ENCODE results near the gene UGT1A1.

UGT1A1 gene

DNA sequence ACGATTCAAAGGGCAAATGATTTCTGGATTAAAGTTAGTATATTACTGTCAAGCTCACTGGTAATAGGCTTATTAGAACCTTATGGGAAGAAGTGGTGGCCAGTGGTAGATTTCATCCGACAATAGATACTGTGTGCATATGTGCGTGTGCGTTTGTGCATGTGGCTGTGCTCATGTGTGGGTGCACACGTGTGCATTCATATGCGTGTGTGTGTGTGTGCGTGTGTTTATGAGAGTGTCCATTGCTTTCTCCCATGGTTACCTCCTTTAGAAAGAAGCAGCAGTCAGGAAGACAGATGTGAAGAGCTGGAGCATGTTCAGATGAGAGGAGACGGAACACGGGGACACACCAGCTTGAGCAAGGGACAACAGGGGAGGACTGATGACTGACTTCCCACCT lies 9.2 kb downstream of the UGT1A1 start:
- TF ChIP-seq POLR2A (IDR thresholded peaks at IDR 0.05; ENCODE audit: low read depth, low read length) = no peak
- DNase-seq (ENCODE audit: insufficient read length, low spot score) (no peak), FAIRE-seq (no peak)

DNA sequence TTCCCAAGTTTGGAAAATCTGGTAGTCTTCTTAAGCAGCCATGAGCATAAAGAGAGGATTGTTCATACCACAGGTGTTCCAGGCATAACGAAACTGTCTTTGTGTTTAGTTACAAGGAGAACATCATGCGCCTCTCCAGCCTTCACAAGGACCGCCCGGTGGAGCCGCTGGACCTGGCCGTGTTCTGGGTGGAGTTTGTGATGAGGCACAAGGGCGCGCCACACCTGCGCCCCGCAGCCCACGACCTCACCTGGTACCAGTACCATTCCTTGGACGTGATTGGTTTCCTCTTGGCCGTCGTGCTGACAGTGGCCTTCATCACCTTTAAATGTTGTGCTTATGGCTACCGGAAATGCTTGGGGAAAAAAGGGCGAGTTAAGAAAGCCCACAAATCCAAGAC lies 12.1 kb downstream of the UGT1A1 start:
- FAIRE-seq = no peak
- no peak for DNase-seq (ENCODE audit: insufficient read length, low spot score)
- TF ChIP-seq POLR2A (IDR thresholded peaks at IDR 0.05; ENCODE audit: low read depth, low read length) = no peak

DNA sequence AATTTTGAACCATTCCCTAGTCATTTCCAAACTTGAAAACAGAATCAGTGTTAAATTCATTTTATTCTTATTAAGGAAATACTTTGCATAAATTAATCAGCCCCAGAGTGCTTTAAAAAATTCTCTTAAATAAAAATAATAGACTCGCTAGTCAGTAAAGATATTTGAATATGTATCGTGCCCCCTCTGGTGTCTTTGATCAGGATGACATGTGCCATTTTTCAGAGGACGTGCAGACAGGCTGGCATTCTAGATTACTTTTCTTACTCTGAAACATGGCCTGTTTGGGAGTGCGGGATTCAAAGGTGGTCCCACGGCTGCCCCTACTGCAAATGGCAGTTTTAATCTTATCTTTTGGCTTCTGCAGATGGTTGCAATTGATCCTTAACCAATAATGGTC lies 12.5 kb downstream of the UGT1A1 start:
- DNase-seq (ENCODE audit: insufficient read length, low spot score) (no peak), FAIRE-seq (no peak)
- TF ChIP-seq POLR2A (IDR thresholded peaks at IDR 0.05; ENCODE audit: low read depth, low read length) = no peak

DNA sequence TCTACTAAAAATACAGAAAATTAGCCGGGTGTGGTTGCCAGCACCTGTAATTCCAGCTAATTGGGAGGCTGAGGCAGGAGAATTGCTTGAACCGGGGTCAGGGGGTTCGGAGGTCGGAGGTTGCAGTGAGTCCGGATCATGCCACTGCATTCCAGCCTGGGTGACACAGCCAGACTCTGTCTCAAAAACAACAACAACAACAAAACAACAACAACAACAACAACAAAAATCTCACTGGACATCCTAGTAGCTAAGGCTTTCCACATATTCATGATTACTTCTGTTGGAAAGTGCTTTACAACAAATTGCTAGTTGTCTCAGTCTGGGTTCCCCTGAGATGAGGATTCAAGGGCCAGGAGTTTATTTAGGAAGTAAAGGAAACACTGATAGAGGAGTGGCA lies 13.8 kb downstream of the UGT1A1 start:
- no peak for FAIRE-seq
- DNase-seq (ENCODE audit: insufficient read length, low spot score) = no peak
- no peak for TF ChIP-seq POLR2A (IDR thresholded peaks at IDR 0.05; ENCODE audit: low read depth, low read length)

DNA sequence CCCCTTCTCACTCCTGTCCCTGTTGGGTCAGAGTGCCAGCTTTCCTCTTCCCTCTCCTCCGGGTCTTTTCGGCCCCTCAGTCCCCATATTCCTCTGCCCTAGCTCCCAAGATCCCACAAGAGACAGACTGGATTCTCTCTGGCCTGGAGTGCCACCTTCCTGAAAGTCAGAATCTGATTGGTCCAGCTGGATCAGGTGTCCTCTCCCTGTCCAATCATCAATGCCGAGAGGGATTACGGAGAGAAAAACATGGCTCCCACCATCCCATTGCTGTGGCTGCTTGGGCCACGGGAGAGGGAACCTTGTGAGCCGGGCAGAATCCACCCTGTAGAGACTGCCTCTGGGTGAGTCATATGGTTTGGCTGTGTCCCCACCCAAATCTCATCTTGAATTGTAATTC lies 15.3 kb downstream of the UGT1A1 start:
- TF ChIP-seq POLR2A (IDR thresholded peaks at IDR 0.05; ENCODE audit: low read depth, low read length) = no peak

DNA sequence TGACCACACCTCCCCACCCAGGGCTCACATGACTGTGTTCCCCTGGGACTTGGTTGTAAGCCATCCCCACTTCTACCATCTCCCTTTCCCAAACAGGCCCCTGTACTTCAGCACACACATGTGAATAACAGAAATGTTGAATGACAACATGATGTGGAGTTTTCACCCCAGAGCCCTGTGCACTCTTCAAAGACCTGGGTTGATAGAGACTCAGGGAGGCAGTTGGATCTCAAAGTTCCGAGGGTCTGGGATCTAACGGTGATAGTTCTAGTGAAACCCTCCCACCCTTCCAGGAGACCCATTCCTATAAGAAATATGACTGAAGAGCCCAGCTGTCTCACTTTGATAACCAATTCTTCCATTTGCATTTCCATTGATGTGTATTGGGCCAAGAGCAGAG lies 18.0 kb downstream of the UGT1A1 start, which contains the start of gene MROH2A:
TSS of gene MROH2A (plus strand) at position 301 of the 400 bp plus-strand sequence. CDS start 1,029 bp downstream, outside the sequence.
- FAIRE-seq = no peak
- DNase-seq (ENCODE audit: insufficient read length, low spot score) = no peak
- TF ChIP-seq POLR2A (IDR thresholded peaks at IDR 0.05; ENCODE audit: low read depth, low read length) = no peak

More for the DNA sequence above, 15.3 kb downstream of the UGT1A1 start:
- FAIRE-seq = no peak
- DNase-seq (ENCODE audit: insufficient read length, low spot score) = no peak

DNA sequence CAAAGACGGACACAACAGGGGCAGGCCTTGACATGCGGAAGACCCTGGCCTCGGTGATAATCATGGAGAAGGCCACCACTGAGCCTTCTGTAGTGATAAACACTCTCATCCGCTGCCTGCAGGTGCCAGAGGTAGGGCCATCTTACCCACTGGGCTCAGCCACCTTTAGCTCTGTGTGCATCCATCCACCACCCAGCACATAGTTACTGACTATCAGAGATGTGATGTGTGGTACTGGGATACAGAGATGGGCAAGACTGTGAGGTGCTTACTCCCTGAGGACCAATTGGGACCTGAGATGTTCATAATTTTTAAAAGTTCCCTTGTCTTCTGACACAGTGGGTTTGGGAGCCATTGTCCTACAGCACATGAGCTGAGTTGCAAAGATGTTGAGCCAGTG lies 19.7 kb downstream of the UGT1A1 start:
- no peak for FAIRE-seq
- no peak for DNase-seq (ENCODE audit: insufficient read length, low spot score)
- TF ChIP-seq POLR2A (IDR thresholded peaks at IDR 0.05; ENCODE audit: low read depth, low read length) = no peak

DNA sequence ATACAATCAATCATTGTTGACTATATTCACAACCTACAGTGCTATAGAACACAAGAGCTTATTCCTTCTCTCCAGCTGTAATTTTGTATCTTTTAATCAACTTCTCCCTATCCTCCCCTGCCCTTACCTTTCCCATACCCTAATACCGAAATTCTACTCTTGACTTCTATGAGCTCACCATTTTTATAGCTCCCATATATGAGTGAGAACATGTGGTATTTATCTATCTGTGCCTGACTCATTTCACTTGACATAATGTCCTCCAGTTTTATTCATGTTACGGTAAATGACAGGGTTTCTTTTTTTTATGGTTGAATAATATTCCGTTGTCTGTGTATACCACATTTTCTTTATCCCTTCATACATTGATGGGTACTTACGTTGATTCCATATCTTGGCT lies 20.7 kb downstream of the UGT1A1 start:
- DNase-seq (ENCODE audit: insufficient read length, low spot score) = no peak
- no peak for FAIRE-seq
- no peak for TF ChIP-seq POLR2A (IDR thresholded peaks at IDR 0.05; ENCODE audit: low read depth, low read length)

DNA sequence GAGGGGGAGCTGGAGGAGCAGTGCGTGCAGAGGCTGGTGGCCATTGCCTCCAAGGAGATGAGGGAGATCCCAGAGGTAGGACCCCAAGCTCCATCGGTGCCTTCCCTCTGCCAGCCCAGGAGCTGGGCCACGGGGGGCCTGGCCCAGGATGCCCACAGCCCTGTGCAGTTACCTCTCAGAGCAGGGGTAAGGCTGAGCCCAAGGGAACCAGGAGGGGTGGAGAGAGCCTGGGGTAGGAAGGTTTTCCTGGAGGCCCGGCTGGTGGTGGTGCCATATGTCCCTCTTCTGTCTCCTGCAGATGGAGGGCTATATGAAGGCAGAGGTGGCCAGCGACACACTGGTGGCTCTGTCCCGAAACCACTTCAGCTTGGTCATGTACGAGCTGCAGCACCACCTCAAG lies 29.5 kb downstream of the UGT1A1 start:
- FAIRE-seq = no peak
- no peak for TF ChIP-seq POLR2A (IDR thresholded peaks at IDR 0.05; ENCODE audit: low read depth, low read length)

DNA sequence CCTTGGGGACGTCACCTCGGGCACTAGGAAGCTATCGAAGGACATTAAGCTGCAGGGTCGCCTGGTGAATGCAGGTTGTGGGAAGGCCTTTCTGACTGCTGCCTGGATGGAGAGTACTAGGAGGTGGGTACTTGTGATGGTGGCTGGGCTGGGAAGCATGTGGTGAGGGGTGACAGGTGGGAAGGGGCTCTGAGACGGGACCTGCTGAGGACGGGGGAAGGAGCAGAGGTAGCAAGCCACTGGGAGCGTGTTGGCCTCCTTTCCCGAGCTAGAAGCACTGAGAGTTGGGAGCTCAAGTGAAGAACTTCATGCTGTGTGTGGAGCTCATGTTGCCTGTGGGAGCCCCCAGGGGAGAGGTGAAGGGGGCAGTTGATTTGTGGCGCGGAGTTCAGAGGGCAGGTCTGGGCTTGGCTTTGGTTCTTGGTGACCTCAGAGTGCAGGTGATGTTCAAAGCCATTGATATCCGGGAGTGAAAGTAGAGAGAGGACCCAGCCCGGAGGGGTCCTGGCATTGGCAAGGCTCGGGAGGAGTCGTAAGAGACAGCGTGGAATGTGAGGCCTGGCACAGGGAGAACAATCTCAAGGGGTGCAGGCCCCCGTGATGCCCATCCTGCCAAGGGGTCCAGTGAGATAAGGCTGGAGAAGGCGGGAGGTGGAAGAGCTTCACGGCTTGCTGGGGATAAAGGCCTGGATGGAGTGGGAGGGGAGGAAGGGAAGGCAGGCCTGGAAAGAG lies 31.2 kb downstream of the UGT1A1 start:
- TF ChIP-seq POLR2A (IDR thresholded peaks at IDR 0.05; ENCODE audit: low read depth, low read length) = no peak
- DNase-seq (ENCODE audit: insufficient read length, low spot score) = no peak
- FAIRE-seq = no peak

More for the DNA sequence above, 29.5 kb downstream of the UGT1A1 start:
- DNase-seq (ENCODE audit: insufficient read length, low spot score) = no peak

DNA sequence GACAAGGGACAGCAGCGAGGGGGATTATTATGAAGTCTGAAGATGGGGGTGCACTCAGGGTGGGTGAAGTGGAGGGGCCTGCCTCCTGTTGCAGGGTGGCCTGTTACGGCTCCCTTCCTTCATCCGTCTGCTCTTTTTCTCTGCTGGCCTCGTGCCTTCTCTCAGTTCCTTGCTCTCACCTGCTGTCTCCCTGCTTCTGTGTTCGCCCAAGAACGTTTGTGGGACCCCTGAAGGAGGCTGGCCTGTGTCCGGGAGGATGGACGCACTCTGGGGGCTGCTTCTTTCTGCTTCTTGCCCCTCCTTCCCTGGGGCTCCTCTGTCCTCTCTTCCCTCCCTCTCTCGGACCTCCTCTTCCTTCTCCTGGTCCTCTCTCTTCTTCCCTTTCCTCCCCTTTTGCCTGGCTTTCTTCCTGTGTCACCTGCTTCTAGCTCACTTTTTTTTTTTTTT lies 31.8 kb downstream of the UGT1A1 start:
- no peak for TF ChIP-seq POLR2A (IDR thresholded peaks at IDR 0.05; ENCODE audit: low read depth, low read length)
- DNase-seq (ENCODE audit: insufficient read length, low spot score) = no peak
- FAIRE-seq = no peak

DNA sequence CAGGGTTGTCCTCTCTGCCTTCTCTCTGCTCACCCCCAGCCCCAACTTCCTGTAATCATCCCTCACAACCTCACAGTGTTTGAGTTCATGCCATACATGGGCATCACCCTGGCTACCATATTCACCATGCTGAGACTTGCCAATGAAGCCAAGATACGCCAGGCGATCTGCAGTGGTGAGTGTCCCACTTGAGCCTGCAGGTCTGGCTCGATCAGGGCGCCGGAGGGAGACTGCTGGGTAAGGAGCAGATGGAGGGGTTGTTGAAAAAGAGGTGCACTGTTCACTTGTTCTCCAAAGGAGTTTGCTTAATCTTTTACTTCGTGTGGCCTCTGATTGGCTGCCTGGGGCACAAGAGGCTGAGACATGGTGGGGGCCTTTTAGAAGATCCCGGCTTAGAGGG lies 32.6 kb downstream of the UGT1A1 start:
- DNase-seq (ENCODE audit: insufficient read length, low spot score) = no peak
- FAIRE-seq = no peak
- no peak for TF ChIP-seq POLR2A (IDR thresholded peaks at IDR 0.05; ENCODE audit: low read depth, low read length)

DNA sequence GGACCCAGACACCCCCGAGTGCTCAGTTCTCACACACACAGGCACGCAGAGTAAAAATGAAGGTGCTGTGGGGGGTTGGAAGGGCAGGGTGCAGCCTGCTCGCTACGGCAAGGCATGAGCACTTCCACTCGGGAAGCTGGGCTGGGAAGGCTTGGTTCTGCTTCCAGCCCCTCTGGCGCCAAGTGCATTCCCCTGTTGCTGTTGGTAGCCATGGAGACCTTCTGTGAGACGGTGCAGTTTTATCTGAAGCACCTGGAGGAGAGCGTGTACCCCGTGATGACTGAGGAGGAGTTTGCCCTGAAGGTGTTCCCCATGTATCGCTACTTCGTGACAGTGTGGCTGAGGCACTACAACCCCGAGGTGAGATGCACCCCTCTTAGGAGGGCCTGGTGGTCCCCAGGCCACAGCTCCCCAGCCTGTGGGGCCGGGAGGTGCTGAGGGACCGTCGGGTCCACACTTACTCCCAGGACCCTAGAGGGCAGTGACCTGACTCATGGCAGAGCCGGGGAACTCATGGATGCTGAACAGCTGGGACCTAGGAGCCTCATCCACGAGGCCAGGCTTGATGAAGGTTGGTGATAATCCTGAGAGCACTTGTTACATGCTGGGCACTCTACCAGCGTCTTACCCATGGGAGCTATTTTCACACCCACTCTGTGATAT lies 33.5 kb downstream of the UGT1A1 start:
- TF ChIP-seq POLR2A (IDR thresholded peaks at IDR 0.05; ENCODE audit: low read depth, low read length) = no peak
- DNase-seq (ENCODE audit: insufficient read length, low spot score) (no peak), FAIRE-seq (no peak)

DNA sequence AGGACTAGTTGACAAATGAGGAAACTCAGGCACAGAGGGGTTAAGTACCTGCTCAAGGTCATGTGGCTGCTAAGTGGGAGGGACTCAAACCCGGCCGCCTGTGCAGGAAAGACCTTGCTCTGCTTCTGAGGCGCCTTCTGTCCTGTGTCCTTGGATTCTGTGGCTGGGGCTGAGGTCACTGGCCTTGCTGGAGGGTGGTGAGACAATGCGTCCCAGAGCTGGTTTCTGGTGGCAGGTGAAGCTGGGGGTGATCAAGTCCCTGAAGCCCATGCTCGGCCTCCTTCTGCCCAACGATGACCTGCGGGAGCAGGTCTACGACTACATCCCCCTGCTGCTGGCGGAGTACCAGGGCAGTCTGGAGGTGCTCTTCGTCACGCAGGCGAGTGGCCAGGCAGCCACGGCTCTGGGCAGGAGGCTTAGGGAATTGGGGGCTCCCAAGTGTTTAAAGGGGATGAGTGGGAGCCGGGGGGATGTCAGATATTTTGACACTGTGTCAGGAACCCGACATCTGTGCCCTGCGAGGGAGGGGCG lies 34.1 kb downstream of the UGT1A1 start:
- DNase-seq (ENCODE audit: insufficient read length, low spot score) (no peak), FAIRE-seq (no peak)
- TF ChIP-seq POLR2A (IDR thresholded peaks at IDR 0.05; ENCODE audit: low read depth, low read length) = no peak

DNA sequence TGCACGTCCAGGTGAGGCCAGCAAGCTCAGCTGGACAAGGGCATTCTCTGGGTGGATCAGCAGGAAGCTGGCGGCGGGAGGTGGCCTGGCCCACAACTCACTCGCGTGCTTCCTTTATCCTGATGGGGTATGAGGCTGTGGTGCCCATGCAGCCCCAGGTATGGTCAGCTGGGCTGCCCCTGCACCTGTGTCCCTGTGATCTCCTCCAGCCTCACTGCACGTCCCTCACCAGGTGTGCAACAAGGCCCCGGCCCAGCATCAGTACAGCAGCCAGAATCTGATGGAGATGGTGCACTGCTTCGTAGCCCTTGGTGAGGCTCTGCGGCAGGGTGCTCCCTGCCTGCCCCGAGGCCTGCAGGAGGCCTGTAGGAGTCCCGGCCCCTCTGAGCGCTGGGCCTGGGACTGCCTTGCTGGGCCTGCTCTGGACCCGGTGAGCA lies 35.7 kb downstream of the UGT1A1 start:
- TF ChIP-seq POLR2A (IDR thresholded peaks at IDR 0.05; ENCODE audit: low read depth, low read length) = no peak
- DNase-seq (ENCODE audit: insufficient read length, low spot score) = no peak
- FAIRE-seq = no peak
